HTERT RPE-1 (cell line): Measurements from ENCODE around the gene RSPH1.

Experiments
- in situ Hi-C: fragments of 300-500 bp; cut with MboI; formaldehyde crosslinking; loops from 4 replicates; pipeline ENCODE4 v1.14.3; 2020; ENCODE audit warnings: low sequenced_read_pairs

Gene RSPH1

DNA sequence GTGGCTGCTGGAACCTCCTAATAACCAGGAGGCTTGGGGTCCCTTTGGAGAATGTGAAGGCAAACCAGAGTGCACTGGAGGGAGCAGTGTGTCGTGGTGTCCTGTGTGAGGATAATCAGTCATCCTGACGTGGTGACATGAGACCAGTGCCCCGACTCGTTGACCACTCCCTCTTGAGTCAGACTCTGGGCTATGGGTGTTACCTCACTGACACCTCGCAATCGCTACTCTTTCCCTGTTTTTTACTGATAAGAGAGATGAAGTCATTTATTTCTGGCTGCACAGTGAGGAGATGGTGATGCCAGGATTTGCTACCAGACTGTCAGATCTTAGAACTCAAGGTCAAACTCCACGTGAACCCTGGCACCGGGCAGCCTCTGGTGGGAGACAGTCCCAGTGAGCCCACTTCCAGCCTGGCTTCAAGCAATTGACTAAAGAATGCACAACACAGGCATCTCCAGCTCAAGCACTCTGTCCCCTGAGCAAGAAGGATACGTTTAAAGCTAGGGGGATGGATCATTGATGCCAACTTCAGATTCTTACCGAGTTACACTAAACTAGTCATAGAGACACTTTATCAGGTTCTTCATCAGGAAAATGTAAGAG is 62.0 kb downstream of the RSPH1 start:
- in situ Hi-C loops: no loop called here

DNA sequence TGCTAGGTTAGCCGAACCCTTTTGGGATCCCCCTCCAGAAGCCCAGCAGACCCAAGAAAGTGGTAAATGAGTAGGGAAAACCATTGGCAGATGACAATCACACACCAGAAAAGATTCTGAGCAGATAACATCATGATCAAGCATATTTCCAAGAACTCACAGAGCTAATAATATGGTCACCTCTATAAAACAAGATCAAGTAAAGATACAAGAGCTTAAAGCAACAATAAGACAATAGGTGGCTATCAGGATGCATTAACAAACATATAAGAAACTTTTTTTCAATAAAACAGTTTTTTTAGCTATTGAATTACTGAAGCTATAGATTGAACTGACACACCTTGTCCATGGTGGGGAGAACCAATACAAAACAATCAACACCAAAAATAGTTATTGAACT is 63.3 kb downstream of the RSPH1 start:
- in situ Hi-C loops: no loop called here

DNA sequence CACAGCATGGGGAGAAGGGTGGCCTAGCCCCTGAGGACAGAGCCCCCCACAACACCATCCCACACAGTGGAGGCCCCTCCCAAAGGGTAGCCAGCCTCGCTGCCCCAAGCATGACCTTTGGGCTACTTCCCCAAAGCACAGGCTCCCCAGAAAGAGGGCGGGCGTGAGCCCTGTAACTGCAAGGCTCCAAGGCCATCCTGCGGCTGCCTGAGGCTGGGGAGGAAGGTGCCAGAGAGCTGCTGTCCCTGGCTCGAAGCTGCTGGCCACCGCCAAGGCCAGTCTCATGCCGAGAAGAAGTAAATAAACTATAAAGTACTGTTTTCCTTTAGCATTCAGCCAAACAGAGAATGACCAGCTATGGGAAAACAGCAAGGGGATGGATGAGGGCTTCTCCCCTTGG is 64.8 kb downstream of the RSPH1 start:
- in situ Hi-C loops: no loop called here

DNA sequence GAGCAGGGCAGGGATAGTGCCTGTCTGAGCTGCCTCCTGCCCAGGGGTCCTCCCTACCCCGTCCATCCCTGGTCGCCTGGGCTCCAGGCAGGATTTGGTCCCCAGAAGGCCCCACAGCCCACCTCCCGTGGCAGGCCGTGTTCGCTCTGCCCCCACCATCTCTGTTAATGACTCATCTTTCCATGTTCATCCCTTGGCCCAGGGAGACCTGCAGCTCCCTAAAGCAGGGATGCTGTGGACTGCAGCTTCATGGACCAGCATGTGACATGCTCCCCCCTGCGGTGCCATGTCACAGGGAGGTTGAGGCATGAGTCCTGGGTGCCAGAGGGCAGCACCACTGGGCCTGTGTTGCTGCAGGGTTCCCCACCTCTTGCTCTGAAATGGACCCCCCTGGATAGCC is 65.5 kb downstream of the RSPH1 start:
- in situ Hi-C loops: no loop called here

DNA sequence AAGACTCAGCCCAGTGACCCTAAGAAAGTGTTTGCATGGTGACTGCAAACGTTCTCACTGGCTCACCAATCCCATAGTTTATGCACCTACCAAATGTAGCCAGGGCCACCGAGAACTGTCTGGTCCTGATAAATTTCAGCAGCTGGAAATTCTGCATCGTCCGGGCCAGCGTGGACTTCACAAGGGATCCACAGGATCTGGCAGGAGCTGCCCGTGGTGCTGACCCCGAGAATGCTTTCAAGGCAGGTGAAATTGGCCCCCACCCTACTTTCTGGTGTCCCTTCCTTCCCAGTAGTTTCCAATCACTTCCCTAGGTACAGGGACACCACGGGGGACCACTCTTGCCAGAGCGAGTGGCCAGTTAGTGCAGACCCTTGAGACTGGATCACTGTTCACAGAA is 66.2 kb downstream of the RSPH1 start:
- in situ Hi-C loops: no loop called here

DNA sequence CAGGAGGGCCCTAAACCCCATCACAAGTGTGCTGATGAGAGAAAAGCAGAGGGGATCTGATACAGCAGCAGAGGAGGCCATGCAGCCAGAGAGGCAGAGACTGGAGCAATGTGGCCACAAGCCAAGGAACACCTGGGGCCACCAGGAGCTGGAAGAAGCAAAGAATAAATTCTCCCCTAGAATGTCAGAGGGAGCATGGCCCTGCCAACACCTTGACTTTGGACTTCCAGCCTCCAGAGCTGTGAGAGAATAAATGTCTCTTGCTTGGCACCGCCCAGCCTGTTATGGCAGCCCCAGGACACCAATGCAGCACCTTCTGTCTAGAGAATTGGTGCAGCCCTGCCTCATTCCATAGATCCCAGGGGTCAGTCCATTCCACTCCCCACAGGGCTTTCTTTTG is 67.0 kb downstream of the RSPH1 start:
- in situ Hi-C loops: no loop called here

DNA sequence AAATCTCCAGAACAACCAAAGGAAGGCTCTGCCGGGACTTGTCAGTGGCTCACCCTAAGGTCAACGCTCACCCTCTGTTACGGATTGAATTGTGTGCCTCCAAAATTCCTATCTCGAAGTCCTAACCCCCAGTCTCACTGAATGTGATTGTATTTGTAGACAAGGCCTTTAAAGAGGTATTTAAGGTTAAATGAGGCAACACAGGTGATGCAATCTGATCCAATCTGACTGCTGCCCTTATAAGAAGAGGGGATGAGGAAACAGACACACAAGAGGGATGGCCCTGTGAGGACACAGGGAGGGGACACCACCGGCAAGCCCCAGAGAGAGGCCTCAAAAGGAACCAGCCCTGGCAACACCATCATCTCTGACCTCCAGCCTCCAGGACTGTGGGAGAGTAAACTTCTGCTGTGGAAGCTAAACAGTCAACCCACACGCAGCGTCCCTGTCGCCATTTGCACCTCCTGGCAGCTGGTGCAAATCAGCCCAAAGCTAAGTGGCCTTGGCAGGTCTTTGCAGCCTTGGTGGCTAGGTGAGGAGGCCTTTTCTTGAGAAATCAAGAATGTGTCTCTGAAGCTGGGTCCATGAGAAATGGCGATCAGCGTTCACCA is 68.1 kb downstream of the RSPH1 start:
- in situ Hi-C loops: no loop called here

DNA sequence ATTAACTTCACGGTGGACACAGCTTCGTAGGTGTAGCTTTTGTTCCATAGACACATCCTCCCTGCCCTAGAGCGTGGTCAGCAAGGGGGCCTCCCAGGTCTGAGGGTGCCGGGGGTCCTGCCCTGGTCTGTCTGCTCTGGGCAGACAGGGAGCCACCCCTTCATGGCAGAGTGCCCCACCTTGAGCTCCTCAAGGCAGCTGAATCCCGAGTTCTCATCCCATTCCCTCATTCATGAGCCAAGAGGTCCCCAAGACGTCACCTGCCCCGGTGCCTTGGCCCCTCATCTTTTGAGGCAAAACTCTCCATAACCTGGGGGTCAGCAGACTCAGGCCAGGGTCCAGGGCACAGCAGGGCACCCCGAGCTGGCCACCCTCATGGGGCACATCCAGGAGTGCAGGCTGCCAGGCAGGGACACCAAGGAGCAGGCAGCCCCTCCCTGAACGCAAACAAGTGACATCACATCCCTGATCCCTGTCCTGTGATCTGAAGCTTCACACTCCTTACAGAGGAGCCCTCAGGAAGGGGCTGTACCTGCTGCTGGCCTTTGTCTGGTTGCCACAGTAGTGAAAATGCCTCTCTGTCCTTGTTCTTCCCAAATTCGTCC is 69.0 kb downstream of the RSPH1 start:
- in situ Hi-C loops: no loop called here

DNA sequence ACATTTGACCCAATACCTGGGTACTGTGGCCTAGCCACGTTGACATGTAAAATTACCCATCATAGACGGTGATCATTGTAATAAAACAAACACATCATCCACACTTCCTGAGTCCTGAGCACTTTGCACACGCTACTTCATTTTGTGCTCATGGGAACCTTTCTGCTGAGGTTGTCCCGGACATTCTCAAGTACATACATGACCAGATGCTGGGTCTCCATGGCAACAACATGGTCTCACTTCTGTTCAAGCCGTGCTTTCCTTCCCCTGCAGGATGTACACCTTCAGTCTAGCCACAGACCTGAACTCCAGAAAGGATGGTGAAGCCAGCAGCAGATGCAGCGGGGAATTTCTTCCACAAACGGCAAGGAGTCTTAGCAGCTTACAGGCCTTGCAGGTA is 69.6 kb downstream of the RSPH1 start:
- in situ Hi-C loops: no loop called here

DNA sequence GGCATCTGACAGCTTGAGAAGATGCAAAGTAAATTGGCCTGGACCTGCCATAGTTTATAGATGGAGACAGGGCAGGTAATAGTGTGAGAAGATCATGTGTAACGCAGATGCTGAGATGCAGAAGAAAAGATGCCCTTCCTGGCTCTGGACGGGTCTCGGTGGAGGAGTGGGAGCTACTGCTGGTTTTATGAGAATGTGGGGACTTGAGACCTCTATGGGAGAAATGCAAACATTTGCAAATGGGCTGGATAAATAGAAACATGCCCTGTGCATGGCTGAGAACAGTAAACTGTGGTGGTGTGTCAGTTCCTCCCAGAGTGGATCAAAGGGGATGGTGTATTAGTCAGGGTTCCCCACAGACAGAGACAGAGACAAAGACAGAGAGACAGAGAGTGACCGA is 70.4 kb downstream of the RSPH1 start:
- in situ Hi-C loops: no loop called here

DNA sequence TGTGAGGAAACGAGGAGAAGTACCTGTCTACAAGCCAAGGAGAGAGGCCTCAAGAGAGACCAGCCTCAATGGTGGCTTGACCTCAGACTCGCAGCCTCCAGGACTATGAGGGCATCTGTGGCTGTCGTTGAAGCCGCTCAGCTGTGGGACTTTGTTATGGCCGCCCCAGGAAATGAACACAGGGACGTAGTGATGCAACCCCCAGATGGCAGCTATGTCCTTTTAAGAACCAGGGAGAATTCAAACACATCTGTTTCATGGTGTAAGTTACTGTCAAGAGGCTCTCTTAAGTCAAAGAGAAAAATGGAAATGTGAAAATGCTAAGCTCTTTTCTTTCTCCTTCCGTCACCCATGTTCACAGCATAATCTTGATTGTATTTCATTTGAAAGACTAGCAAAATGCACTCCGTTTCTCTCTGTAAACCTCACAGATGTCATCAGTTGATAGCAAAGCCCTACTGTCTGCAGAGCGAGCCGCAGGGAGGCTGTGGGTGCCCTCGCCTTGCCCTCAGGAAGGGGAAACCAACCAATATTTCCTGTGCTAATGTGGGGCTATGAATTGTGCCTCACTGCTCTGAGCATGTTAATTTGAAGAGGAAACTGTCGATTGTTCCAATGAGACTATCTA is 71.0 kb downstream of the RSPH1 start:
- in situ Hi-C loops: no loop called here

DNA sequence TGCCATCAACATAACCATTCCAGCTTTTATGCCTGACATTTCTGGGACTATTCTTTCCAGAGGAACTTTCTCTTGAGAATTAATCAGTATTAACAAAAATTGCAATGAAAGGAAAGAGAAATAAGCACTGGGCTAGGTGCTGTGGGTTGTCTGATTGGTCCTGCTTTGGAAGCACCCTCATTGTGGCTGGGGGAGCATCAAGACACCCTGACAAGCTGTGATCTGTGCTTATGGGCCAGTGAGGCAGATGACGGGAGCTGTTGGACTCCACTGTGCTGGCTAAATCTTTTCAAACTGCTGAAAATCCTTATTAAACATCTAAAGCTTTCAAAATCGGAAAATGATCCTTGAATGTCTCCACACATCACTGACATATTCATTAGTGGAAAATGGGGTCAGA is 72.3 kb downstream of the RSPH1 start:
- in situ Hi-C loops: no loop called here

DNA sequence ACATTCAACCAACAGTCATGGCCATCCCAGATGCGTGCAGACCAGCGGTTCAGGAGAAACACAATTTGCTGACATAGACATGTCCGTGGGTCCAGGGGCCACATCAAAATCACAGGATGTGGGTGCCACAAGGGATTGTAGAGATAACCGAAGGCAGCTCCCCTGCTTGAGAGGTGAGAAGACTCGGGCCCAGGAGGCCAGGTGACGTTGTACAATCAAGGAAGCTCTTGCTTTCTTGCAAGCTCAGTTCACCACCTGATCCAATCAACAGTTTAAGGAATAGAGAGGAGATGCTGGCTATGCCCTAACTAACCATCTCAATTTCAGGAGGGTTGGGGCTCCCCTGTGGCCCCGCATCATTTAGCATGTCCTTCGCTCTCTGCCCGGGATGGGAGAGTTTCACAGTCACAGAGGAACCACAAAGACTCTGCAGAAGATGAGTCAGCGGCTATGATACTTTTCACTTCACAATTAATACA is 72.8 kb downstream of the RSPH1 start:
- in situ Hi-C loops: no loop called here
